Activated T-cell treated with anti-CD3 and anti-CD28 coated beads, Interleukin-2, amount 50 U/mL, for 72 hours (primary cell): ENCODE data around the gene DGUOK. TPM values are rescaled to one million over a fixed set of nuclear protein-coding genes. Genes with fewer than 3 reads are reported as not detected.

Experiments
- ATAC-seq, 2 donors: fragments of 150-1000 bp; cut with Tn5 transposase; replicated peaks in 1 of 2; 2 replicates each; pipeline ENCODE4 v1.10.0; 2021; ENCODE audit warnings: moderate library complexity in 2 of 2, mild to moderate bottlenecking in 1 of 2
- DNase-seq, 2 donors: peaks; one replicate each; pipeline ENCODE4 v3.0.0; 2021 to 2022; ENCODE audit warnings: mixed read lengths in 1 of 2
- H3K27ac Mint-ChIP-seq: one replicate; pipeline ENCODE4 v1.8.0; 2022; ENCODE audit warnings: mild to moderate bottlenecking, moderate library complexity, mixed read lengths
- H3K27me3 Mint-ChIP-seq: one replicate; pipeline ENCODE4 v1.8.0; 2022; ENCODE audit warnings: low read depth, mixed read lengths
- H3K36me3 Mint-ChIP-seq, 2 donors: one replicate each; pipeline ENCODE4 v1.8.0; 2022; ENCODE audit warnings: mixed read lengths in 2 of 2, mild to moderate bottlenecking in 1 of 2; ENCODE audit not compliant: insufficient read depth in 2 of 2
- H3K4me1 Mint-ChIP-seq: one replicate; pipeline ENCODE4 v1.8.0; 2022; ENCODE audit warnings: low read depth, mixed read lengths
- H3K4me3 Mint-ChIP-seq, 2 donors: one replicate each; pipeline ENCODE4 v1.8.0; 2022; ENCODE audit warnings: mild to moderate bottlenecking in 2 of 2, mixed read lengths in 2 of 2, moderate library complexity in 2 of 2
- H3K9me3 Mint-ChIP-seq, 2 donors: one replicate each; pipeline ENCODE4 v1.8.0; 2022; ENCODE audit warnings: mixed read lengths in 2 of 2
- total RNA-seq, 2 donors: library from RNA; stranded (reverse); gene quantifications; one replicate each; pipeline ENCODE4 v1.2.3, GENCODE V29; 2022

DGUOK gene
- total RNA-seq, 2 donors from 2014 or later: 110 to 119 TPM

DNA sequence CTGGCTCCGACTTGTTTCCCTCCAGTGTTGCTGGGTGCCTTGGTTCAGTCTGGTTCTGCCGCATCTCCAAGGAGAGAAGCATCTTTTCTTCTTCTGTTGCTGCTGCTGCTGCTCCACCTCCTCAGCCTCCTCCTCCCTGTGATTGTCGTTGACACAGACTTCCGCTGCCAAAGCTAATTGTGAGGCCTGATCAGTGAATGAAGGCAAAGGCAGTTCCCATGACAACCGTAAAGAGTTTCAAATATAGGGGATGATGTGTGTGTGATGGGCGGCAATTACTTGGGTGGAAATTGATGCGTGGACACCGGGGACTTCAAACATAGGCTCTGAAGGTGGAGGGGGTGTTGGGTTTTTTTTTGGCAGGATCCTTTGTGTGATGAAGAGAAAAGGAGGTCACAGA, 71.8 kb downstream of the DGUOK start:
- Mint-ChIP-seq H3K27me3 (no peaks in the 10 kb centered on the region), H3K27ac (peak overlapping the region; percentile 16), H3K4me1 (peaks cover 87% of the 10 kb centered on the region), H3K4me3 (peak overlapping the region; percentile 18 to 57), H3K9me3 (no peaks in the 10 kb centered on the region), H3K36me3 (no peaks in the 10 kb centered on the region)
- DNase-seq (no peak), ATAC-seq (no peak)

GRCh38 chr2:73998933-73999332, 72.3 kb downstream of the DGUOK start:
- Mint-ChIP-seq H3K4me3 (peak overlapping the region; percentile 18 to 57), H3K27me3 (no peaks in the 10 kb centered on the region), H3K9me3 (no peaks in the 10 kb centered on the region), H3K27ac (peak overlapping the region; percentile 16), H3K36me3 (no peaks in the 10 kb centered on the region), H3K4me1 (peaks cover 87% of the 10 kb centered on the region)
- ATAC-seq: peak in 1 of 2 donors; percentile 10
- no peak for DNase-seq

DNA sequence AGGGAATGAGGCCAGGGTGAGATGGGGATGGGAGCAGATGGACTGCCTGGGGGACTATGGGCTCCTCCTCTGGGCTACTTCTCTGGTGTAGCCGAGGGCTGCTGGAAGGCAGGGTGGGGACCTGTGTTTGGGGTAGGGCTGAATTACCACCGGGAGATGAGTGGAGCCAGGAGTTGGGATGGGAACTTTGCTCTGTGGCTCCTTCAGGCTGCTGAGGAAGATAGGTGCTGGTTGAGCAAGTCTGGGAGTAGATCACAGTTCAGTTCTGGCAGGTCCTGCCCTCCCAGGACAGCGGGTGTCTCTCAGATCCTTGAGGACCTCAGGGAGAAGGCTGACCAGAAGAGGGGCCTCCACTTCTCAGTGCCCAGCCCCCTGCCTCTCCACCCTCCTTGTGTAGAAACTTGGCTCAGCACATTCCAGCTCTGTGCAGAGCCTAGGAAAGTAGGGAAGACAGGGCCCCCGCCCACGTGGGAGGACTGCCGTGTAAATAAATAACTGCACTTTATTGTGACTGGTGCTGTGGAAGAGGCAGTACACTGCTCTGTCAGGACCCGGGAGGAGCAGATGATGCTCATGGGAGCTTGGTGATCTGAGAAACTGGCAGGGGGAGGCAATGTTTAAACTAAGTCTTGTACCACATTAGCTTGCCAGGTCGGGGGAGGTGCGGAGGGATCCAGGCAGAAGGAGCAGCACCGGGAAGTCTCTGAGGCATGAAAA, 73.4 kb downstream of the DGUOK start:
- Mint-ChIP-seq H3K4me1 (peaks cover 85% of the 10 kb centered on the region), H3K4me3 (no peak overlapping the region), H3K27ac (no peak overlapping the region), H3K9me3 (no peaks in the 10 kb centered on the region), H3K27me3 (no peaks in the 10 kb centered on the region), H3K36me3 (no peaks in the 10 kb centered on the region)
- DNase-seq (no peak), ATAC-seq (no peak)

DNA sequence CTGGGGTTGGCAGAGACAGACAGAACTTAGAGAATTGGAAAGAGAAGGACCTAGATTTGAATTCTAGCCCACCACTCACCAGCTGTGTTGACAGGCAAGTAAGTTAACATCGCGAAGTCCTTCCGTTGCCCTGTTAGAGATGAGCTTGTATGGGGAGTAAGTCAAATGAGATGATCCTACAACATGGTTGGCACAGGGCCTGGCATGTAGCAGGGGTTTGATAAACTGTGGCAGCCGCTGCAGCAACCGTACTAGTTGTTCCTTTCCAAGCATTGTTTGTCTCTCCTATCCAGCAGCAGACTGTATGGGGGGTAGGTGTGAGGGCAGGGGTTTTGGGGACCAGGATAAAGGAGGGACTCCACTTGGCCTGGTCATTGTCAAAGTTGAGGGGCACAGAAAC, 74.0 kb downstream of the DGUOK start:
- no peak overlapping the region for H3K27ac Mint-ChIP-seq
- no peaks in the 10 kb centered on the region for H3K27me3 Mint-ChIP-seq
- DNase-seq: no peak
- H3K4me3 Mint-ChIP-seq: no peak overlapping the region
- no peak for ATAC-seq
- peaks cover 84% of the 10 kb centered on the region for H3K4me1 Mint-ChIP-seq
- H3K9me3 Mint-ChIP-seq: no peaks in the 10 kb centered on the region
- H3K36me3 Mint-ChIP-seq: no peaks in the 10 kb centered on the region

GRCh38 chr2:74001121-74001520, 74.4 kb downstream of the DGUOK start:
- H3K4me1 Mint-ChIP-seq: peaks cover 87% of the 10 kb centered on the region
- no peaks in the 10 kb centered on the region for H3K27me3 Mint-ChIP-seq
- H3K4me3 Mint-ChIP-seq: peak overlapping the region; percentile 71 to 84
- H3K27ac Mint-ChIP-seq: no peak overlapping the region
- ATAC-seq (no peak), DNase-seq (no peak)
- H3K36me3 Mint-ChIP-seq: peaks cover 0 to 2% of the 10 kb centered on the region in 2 donors
- H3K9me3 Mint-ChIP-seq: no peaks in the 10 kb centered on the region

DNA sequence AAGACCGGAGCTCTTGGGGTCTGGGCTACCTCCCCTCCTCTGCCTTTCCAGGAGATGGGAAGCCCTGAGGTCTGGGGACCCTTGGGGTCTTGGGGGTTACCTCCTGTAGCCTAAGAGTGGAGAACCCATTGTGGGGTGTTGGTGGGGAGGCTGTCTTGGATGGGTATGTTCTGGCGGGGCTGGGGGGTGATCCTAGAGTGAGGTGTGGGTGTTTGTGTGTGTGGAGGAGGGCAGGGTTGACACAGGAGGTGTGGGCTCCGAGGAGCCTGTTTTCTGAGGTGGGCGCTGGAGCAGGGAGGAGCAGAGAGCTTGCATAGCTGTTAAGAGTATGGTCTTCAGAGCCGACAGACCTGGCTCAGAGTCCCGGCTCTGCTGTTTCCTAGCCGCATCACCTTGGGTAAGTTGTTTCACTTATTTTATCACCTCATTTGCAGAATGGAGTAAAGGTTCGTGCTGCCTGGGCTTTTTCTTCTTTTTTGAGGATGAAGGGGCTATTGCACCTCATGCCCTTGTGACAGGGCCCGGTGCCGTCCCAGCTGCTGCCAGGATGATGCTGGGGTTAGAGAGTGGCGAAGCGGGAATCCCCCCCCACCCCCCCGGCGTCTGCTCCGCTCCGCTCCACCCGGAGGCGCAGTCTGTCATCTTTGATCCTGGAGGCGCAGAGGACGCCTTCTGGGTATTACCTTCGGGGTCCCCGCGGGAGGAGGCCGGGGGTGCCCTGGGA, 75.3 kb downstream of the DGUOK start:
- peak overlapping the region; percentile 80 to 84 for H3K4me3 Mint-ChIP-seq

GRCh38 chr2:74002505-74003421, 76.1 kb downstream of the DGUOK start:
- Mint-ChIP-seq H3K27ac (no peak overlapping the region), H3K36me3 (peaks cover 0 to 3% of the 10 kb centered on the region in 2 donors), H3K9me3 (no peaks in the 10 kb centered on the region), H3K4me1 (peaks cover 77% of the 10 kb centered on the region), H3K4me3 (peak overlapping the region; percentile 80 to 84), H3K27me3 (no peaks in the 10 kb centered on the region)
- DNase-seq (peak; percentile 87 to 88), ATAC-seq (peak; percentile 93 to 95)

More for the DNA sequence above, 75.3 kb downstream of the DGUOK start:
- no peaks in the 10 kb centered on the region for H3K27me3 Mint-ChIP-seq
- peak; percentile 34 to 50 for ATAC-seq
- peaks cover 86% of the 10 kb centered on the region for H3K4me1 Mint-ChIP-seq
- H3K36me3 Mint-ChIP-seq: peaks cover 0 to 3% of the 10 kb centered on the region in 2 donors
- H3K27ac Mint-ChIP-seq: peak overlapping the region; percentile 30
- DNase-seq: no peak
- H3K9me3 Mint-ChIP-seq: no peaks in the 10 kb centered on the region

DNA sequence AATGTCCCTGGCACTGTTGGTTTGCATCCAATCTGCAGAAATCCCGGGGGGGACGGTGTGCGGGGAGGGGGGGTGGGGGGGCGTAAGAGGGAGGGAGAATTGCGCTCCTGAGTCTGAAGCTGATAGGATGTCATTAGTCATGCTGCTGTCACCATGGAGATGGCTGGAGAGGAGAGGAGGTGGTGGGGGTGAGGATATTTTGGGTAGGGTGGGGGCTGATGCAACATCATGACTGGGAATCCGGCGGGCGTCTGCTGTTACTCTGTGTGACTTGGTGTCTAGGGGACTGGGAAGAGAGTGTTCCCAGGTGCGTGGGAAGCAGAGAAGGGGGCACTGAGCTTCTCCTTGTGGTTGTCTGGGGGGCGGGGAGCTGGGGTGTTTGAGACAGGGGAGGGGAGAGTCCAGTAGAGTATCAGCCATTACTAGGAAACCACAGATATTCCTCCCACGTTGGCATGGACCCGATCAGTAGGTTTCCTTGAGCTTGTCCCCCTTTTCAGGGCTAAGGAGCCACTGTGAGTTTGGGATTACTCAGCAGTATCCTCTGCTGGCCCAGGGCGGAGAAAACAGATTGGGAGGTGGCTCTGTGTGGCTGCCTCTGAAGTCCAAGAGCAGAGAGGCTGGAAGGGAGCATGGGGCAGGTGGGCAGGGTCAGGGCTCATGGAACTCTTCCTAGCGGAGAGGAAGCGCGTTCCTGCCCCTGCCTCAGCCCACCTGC, 77.0 kb downstream of the DGUOK start:
- no peaks in the 10 kb centered on the region for H3K27me3 Mint-ChIP-seq
- peak overlapping the region; percentile 79 to 84 for H3K4me3 Mint-ChIP-seq
- ATAC-seq (no peak), DNase-seq (no peak)
- no peak overlapping the region for H3K27ac Mint-ChIP-seq
- peaks cover 2 to 3% of the 10 kb centered on the region in 2 donors for H3K36me3 Mint-ChIP-seq
- H3K4me1 Mint-ChIP-seq: peaks cover 69% of the 10 kb centered on the region
- H3K9me3 Mint-ChIP-seq: no peaks in the 10 kb centered on the region

DNA sequence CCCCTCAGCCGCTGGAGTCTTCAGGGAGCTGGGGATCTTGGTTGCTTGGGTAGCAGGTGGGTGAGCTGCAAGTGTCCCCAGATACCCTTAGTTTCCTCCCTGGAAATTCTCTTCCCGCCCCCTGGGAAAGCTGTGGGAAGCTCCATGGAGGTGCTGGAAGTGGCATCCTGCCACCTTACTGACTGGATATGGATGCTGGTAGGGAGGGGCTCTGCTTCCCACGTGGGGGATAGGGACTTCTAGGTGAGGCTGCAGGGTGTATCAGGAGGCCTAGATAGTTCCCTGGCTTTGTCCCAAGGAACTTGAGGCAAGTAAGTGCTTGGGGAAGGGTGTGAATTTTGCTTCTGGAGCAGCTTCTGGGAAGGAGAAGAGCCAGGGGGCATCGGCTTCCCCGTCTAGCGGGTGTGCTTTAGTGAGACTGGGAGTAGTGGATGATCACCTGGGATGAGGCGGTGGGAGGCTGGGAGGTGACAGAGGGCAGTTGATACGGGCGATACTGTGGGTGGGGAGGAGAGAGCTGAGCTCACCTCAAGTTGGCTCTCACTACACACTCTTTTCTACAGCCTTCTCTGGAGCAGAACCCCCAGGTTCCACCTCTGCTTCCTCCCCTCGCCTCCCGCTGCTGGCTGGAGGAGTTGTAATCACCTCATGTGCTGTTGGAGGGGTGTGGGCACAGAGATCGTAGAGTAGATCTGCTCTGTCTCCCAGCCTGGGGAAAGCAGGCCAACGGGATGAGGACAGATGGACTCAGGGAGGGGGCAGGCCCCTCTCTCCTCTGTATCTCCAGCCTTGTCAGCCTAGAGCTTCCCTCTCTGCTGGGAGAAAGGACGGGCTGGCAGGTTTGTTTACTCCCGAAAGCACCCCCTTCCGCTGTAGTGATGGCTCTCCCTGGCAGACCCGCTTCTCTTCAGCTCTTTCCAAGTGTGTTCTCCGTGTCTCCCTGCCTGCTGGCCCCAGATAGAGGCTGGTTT, 77.8 kb downstream of the DGUOK start:
- peak overlapping the region in 1 of 2 donors; percentile 14 for H3K4me3 Mint-ChIP-seq
- ATAC-seq (no peak), DNase-seq (no peak)
- H3K4me1 Mint-ChIP-seq: peaks cover 62% of the 10 kb centered on the region
- H3K9me3 Mint-ChIP-seq: no peaks in the 10 kb centered on the region
- no peaks in the 10 kb centered on the region for H3K27me3 Mint-ChIP-seq
- H3K36me3 Mint-ChIP-seq: peaks cover 2 to 3% of the 10 kb centered on the region in 2 donors
- H3K27ac Mint-ChIP-seq: no peak overlapping the region

DNA sequence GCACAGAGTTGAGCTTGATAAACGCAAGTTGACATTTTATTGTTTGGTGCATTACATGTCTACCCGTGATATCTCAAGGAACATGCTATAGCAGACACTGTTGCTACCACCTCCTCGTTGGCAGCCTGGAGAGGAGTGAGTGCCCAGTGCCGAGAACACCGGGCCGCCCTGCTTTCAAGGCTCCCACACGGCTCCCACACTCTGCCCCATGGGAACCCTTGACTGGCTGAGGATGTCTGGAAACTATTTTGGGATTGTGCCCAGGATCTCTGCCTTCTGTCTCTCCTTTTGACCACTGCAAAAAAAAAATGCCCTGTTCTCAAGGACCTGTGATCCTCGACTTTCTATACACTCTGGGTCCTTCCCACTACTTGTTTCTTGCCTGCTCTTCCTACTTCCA, 79.1 kb downstream of the DGUOK start:
- Mint-ChIP-seq H3K27ac (no peak overlapping the region), H3K4me1 (peaks cover 62% of the 10 kb centered on the region), H3K9me3 (no peaks in the 10 kb centered on the region), H3K4me3 (no peak overlapping the region), H3K36me3 (peaks cover 2 to 3% of the 10 kb centered on the region in 2 donors), H3K27me3 (no peaks in the 10 kb centered on the region)
- no peak for ATAC-seq
- no peak for DNase-seq

DNA sequence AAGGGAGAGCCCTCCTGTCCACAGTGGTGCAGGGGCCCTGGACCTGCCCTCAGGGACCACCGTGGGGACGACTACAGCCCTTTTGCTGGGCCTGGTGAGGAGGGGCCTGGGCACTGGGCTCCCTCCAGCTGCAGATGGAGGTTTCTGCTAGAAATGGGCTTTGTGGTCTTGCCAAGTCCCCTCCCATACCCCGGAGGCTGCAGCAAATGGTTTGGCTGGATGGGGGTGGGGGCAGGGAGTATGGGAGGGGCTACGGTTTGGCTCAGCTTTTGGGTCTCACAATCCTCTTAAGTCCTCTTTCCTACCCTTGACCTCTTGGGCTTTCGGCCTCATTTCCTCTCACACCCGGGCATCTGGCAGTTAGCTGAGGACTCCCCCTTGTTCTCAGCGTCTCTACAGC, 79.8 kb downstream of the DGUOK start:
- Mint-ChIP-seq H3K36me3 (peaks cover 2 to 3% of the 10 kb centered on the region in 2 donors), H3K27me3 (no peaks in the 10 kb centered on the region), H3K27ac (no peak overlapping the region), H3K4me1 (peaks cover 56% of the 10 kb centered on the region), H3K4me3 (no peak overlapping the region), H3K9me3 (no peaks in the 10 kb centered on the region)
- ATAC-seq (no peak), DNase-seq (no peak)
